Thoracic aorta (tissue), 2 donors: Measurements from ENCODE around the gene OR2K2. TPM values are rescaled to one million over a fixed set of nuclear protein-coding genes. Genes with fewer than 3 reads are reported as not detected.
A peak's percentile ranks its signal among the peaks of the same experiment; 100 is the strongest.

ENCODE experiments used
- ATAC-seq: fragments of 150-250 bp; one replicate; pipeline ENCODE4 v1.8.0; 2017; ENCODE audit warnings: low read depth; ENCODE audit not compliant: insufficient number of reproducible peaks, low FRiP score
- DNase-seq: peaks from one replicate; pipeline ENCODE4 v3.0.0-alpha.2; 2020; ENCODE audit warnings: low spot score
- H3K27ac ChIP-seq, 2 donors: fragments of 200-600 bp; sonication (generic); 1 replicate in 1 of 2; 2 replicates in 1 of 2; pipeline ENCODE4 v1.5.1; 2016; ENCODE audit warnings: mild to moderate bottlenecking in 2 of 2, moderate library complexity in 2 of 2
- H3K27me3 ChIP-seq: fragments of 200-600 bp; sonication (generic); replicated peaks from 2 replicates; pipeline ENCODE4 v1.6.0; 2016; ENCODE audit warnings: mild to moderate bottlenecking; ENCODE audit not compliant: insufficient read depth
- H3K36me3 ChIP-seq: fragments of 200-600 bp; sonication (generic); one replicate; pipeline ENCODE4 v1.5.1; 2016
- H3K4me1 ChIP-seq, 2 donors: fragments of 200-600 bp; sonication (generic); 1 replicate in 1 of 2; 2 replicates in 1 of 2; pipeline versions ENCODE4 v1.5.1 to v1.6.0; 2016; ENCODE audit warnings: low read depth in 2 of 2, mild to moderate bottlenecking in 1 of 2; ENCODE audit not compliant: control insufficient read depth in 1 of 2
- H3K4me3 ChIP-seq: fragments of 200-600 bp; sonication (generic); 2 replicates; pipeline ENCODE4 v1.5.1; 2016; ENCODE audit warnings: mild to moderate bottlenecking
- H3K9me3 ChIP-seq: fragments of 200-600 bp; sonication (generic); 2 replicates; pipeline ENCODE4 v1.5.1; 2016
- total RNA-seq, 2 donors: library from RNA; depleted of rRNA; stranded (reverse); fragments of >200 nt; gene quantifications; one replicate each; pipeline versions ENCODE4 v1.1.0 to v1.2.3, GENCODE V29; 2016
- TF ChIP-seq, protein P1 (sequence below): fragments of 200-600 bp; sonication (generic); IDR thresholded peaks from one replicate; pipeline ENCODE4 v1.5.1; 2019; ENCODE audit warnings: antibody characterized with exemption

Gene OR2K2
- total RNA-seq, 2 donors from 2014 or later, result not detected

DNA sequence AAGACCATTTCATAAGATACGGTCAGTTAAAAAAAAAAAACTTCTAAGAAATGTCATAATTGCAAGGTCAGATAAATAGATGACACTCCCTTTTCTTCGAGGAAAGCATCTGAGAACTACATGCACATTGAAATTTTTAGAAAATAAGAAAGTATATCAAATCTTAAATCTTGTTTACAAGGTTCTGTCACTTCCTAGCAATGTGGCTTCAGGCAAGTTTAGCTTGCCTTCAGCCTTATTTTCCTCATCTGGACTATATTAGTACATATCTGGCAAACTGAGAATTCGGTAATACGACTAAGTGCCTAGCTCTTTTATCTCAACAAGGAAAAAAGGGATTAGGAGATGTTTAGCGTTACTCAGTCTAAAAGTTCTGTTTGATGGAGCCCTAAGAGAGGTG is 32.5 kb upstream of the OR2K2 start:
- no peaks in the 10 kb centered on the region for H3K27me3 ChIP-seq
- DNase-seq (no peak), ATAC-seq (no peak)
- no peaks in the 10 kb centered on the region for H3K9me3 ChIP-seq
- no peaks in the 10 kb centered on the region for H3K4me1 ChIP-seq
- H3K27ac ChIP-seq, result no peak overlapping the region
- TF ChIP-seq, protein P1, sequence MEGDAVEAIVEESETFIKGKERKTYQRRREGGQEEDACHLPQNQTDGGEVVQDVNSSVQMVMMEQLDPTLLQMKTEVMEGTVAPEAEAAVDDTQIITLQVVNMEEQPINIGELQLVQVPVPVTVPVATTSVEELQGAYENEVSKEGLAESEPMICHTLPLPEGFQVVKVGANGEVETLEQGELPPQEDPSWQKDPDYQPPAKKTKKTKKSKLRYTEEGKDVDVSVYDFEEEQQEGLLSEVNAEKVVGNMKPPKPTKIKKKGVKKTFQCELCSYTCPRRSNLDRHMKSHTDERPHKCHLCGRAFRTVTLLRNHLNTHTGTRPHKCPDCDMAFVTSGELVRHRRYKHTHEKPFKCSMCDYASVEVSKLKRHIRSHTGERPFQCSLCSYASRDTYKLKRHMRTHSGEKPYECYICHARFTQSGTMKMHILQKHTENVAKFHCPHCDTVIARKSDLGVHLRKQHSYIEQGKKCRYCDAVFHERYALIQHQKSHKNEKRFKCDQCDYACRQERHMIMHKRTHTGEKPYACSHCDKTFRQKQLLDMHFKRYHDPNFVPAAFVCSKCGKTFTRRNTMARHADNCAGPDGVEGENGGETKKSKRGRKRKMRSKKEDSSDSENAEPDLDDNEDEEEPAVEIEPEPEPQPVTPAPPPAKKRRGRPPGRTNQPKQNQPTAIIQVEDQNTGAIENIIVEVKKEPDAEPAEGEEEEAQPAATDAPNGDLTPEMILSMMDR, result no peak
- peaks cover 27% of the 10 kb centered on the region for H3K36me3 ChIP-seq
- no peak overlapping the region for H3K4me3 ChIP-seq

DNA sequence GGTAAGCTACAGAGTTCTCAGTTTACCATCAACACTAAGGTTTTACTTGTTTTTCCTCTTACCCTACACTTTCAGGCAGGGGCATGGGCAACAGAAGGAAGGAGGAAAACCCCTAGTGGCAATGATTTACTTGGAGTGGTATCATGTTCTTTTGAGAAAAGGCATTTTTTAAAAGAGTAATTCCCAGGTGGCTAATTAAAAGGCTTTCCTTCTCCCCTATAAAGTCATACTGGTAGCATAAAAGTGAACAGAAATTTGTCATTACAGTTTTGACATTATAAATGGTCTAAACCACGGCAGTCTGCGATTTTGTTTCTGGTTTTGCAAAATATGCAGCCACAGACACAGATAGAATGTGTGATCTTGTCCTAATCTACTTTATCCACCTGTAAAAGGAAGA is 30.9 kb upstream of the OR2K2 start:
- H3K27me3 ChIP-seq, result no peaks in the 10 kb centered on the region
- H3K4me3 ChIP-seq, result no peak overlapping the region
- H3K27ac ChIP-seq, result no peak overlapping the region
- H3K9me3 ChIP-seq, result no peaks in the 10 kb centered on the region
- peaks cover 25% of the 10 kb centered on the region for H3K36me3 ChIP-seq
- TF ChIP-seq, protein P1, result no peak
- no peak for DNase-seq
- no peak for ATAC-seq
- peaks cover 0 to 10% of the 10 kb centered on the region in 2 donors for H3K4me1 ChIP-seq

DNA sequence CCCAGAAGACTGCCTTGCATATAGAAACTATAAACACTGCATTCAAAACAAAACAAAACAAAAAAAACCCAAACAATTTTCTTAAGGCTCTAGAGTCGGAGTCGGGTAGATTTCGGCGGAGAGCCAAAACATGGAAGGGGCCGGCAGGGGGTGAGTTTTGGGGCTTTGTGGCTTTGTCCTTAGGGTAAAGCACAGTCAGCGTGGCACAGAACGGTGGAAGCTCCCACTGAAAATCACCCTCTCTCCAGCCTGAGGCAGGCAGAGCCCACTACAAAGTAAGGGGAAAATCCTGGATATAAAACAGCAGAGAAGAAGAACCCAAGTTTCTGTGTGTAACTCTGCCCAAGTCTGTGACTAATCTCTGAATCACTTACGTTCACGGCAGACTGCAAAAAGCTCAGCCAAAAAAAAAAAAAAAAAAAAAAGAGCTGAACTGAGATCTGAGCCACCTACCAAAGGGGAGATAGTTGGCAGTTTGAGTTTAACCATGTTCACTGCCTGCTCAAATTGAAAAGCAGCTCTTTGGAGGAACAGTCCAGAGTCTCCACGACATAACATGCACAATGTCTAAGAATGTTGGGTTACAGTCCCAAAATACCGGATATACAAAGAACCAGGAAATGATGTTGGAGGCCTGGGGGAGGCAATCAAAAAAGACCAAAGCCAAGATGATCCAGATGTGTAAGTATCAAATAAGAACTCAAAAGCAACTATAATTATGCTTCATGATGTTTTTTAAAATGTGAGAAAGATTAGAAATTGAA is 26.6 kb upstream of the OR2K2 start:
- Histone ChIP-seq H3K9me3 (no peaks in the 10 kb centered on the region), H3K4me1 (peaks cover 0 to 10% of the 10 kb centered on the region in 2 donors), H3K4me3 (peak overlapping the region; percentile 60), H3K27ac (peak overlapping the region; percentile 15 to 40), H3K27me3 (no peaks in the 10 kb centered on the region), H3K36me3 (peaks cover 5% of the 10 kb centered on the region)
- ATAC-seq (peak; percentile 36), DNase-seq (no peak)
- TF ChIP-seq, protein P1, result no peak

DNA sequence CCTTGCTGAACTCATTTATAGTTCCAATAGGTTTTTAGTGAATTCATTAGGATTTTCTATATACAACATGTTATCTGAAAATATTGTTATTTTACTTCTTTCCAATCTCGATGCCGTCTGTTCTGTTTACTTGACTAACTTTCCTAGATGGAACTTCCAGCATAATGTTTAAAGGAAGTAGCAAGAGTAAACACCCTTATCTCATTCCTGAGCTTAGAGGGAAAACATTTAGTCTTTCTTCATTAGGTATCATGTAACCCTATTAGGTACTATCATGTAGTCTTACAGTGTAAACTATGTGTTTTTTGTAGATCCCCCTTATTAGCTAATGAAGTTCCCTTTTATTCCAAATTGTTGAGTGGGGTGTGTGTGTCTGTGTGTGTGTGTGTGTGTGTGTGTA is 22.5 kb upstream of the OR2K2 start:
- peaks cover 0 to 10% of the 10 kb centered on the region in 2 donors for H3K4me1 ChIP-seq
- TF ChIP-seq, protein P1, result no peak
- no peaks in the 10 kb centered on the region for H3K9me3 ChIP-seq
- H3K4me3 ChIP-seq, result no peak overlapping the region
- H3K36me3 ChIP-seq, result no peaks in the 10 kb centered on the region
- H3K27me3 ChIP-seq, result no peaks in the 10 kb centered on the region
- H3K27ac ChIP-seq, result no peak overlapping the region
- no peak for ATAC-seq
- DNase-seq, result no peak

DNA sequence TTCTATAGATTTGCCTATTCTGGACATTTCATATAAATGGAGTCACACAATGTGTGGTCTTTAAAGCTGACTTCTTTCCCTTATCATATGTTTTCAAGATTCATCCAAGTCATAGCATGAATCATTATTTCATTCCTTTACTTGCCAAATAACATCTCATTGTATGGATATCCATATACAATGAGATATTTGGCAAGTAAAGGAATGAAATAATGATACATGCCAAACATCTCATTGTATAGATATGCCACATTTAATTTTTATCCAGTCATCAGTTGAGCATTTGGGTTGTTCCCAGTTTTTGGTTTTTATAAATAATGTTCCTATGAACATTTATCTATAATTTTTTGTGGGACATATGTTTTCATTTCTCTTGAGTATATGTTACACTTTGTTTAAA is 20.5 kb upstream of the OR2K2 start:
- no peaks in the 10 kb centered on the region for H3K4me1 ChIP-seq
- no peaks in the 10 kb centered on the region for H3K27me3 ChIP-seq
- TF ChIP-seq, protein P1, result no peak
- no peak for DNase-seq
- no peaks in the 10 kb centered on the region for H3K36me3 ChIP-seq
- no peaks in the 10 kb centered on the region for H3K9me3 ChIP-seq
- no peak for ATAC-seq
- no peak overlapping the region for H3K4me3 ChIP-seq
- H3K27ac ChIP-seq, result no peak overlapping the region
